ENCODE results near the gene PKM. TPM values are rescaled to one million over a fixed set of nuclear protein-coding genes. Genes with fewer than 3 reads are reported as not detected.

PKM gene
- total and polyA plus RNA-seq, 2 experiments from 2014 or later: 2,427 to 2,534 TPM

GRCh38 chr15:72193836-72194396 is 37.1 kb downstream of the PKM start:
- H3K27me3 ChIP-seq (replicated peaks; ENCODE audit: insufficient read depth): no peaks in the 10 kb centered on the region
- H3K4me2 ChIP-seq (ENCODE audit: unreplicated experiment): no peak overlapping the region
- H3K9ac ChIP-seq: no peak overlapping the region
- H3F3A ChIP-seq (ENCODE audit: insufficient read depth): peaks cover 19% of the 10 kb centered on the region
- H3K27ac ChIP-seq: no peak overlapping the region
- no peaks in the 10 kb centered on the region; the same call in 1 of the 2 replicates for H4K20me1 ChIP-seq (ENCODE audit: insufficient read depth)
- no peaks in the 10 kb centered on the region for H3K9me2 ChIP-seq (ENCODE audit: insufficient read depth)
- H3K4me1 ChIP-seq (ENCODE audit: insufficient read depth): no peaks in the 10 kb centered on the region
- TF ChIP-seq EZH2 (IDR thresholded peaks at IDR 0.05; ENCODE audit: insufficient read depth, poor library complexity, severe bottlenecking) (no peak), EZH2phosphoT487 (IDR thresholded peaks at IDR 0.05; ENCODE audit: insufficient read depth, low read depth) (no peak)
- 60 to 62% methylated on average over 8 of the region's 8 CpGs for WGBS, 2 experiments (ENCODE audit: low coverage in 1 of 2, low lambda C conversion rate in 2 of 2, missing lambda C conversion rate in 2 of 2)
- H2AFZ ChIP-seq: no peak overlapping the region
- no peak overlapping the region for H3K4me3 ChIP-seq
- in situ Hi-C loops (cut with MboI): no loop called here
- peaks cover 6% of the 10 kb centered on the region; the same call in 1 of the 2 replicates for H3K36me3 ChIP-seq (ENCODE audit: low read depth)
- no peaks in the 10 kb centered on the region for H3K79me2 ChIP-seq (ENCODE audit: insufficient read depth)
- no peaks in the 10 kb centered on the region for H3K9me3 ChIP-seq (ENCODE audit: low read depth)
- no peak for DNase-seq

- Histone ChIP-seq H3K4me1 (ENCODE audit: insufficient read depth) (no peaks in the 10 kb centered on the region), H3K9ac (no peak overlapping the region), H3F3A (ENCODE audit: insufficient read depth) (peaks cover 8% of the 10 kb centered on the region; the same call in 1 of the 2 replicates), H3K27ac (no peak overlapping the region), H3K4me2 (ENCODE audit: unreplicated experiment) (no peak overlapping the region), H3K36me3 (ENCODE audit: low read depth) (no peaks in the 10 kb centered on the region), H2AFZ (no peak overlapping the region), H4K20me1 (ENCODE audit: insufficient read depth) (no peaks in the 10 kb centered on the region), H3K4me3 (no peak overlapping the region), H3K9me2 (ENCODE audit: insufficient read depth) (no peaks in the 10 kb centered on the region), H3K79me2 (ENCODE audit: insufficient read depth) (no peaks in the 10 kb centered on the region), H3K9me3 (ENCODE audit: low read depth) (no peaks in the 10 kb centered on the region), H3K27me3 (replicated peaks; ENCODE audit: insufficient read depth) (no peaks in the 10 kb centered on the region)
- 21 to 43% methylated on average over 3 of the region's 3 CpGs for WGBS, 2 experiments (ENCODE audit: low coverage in 1 of 2, low lambda C conversion rate in 2 of 2, missing lambda C conversion rate in 2 of 2)
- TF ChIP-seq EZH2 (IDR thresholded peaks at IDR 0.05; ENCODE audit: insufficient read depth, poor library complexity, severe bottlenecking) (no peak), EZH2phosphoT487 (IDR thresholded peaks at IDR 0.05; ENCODE audit: insufficient read depth, low read depth) (no peak)
- DNase-seq: no peak
- in situ Hi-C loops (cut with MboI): no loop called here
Measured at GRCh38 chr15:72192416-72192815, 38.6 kb downstream of the PKM start.

GRCh38 chr15:72189250-72189902 is 41.6 kb downstream of the PKM start:
- Histone ChIP-seq H3K27me3 (replicated peaks; ENCODE audit: insufficient read depth) (0 out of 2 replicates have a peak, but pooled peaks cover 9% of the 10 kb centered on the region), H4K20me1 (ENCODE audit: insufficient read depth) (no peaks in the 10 kb centered on the region), H3F3A (ENCODE audit: insufficient read depth) (no peaks in the 10 kb centered on the region), H3K4me1 (ENCODE audit: insufficient read depth) (0 out of 2 replicates have a peak, but pooled peaks cover 2% of the 10 kb centered on the region), H3K79me2 (ENCODE audit: insufficient read depth) (no peaks in the 10 kb centered on the region), H3K9me2 (ENCODE audit: insufficient read depth) (no peaks in the 10 kb centered on the region), H3K27ac (no peak overlapping the region), H3K9me3 (ENCODE audit: low read depth) (no peaks in the 10 kb centered on the region), H3K4me2 (ENCODE audit: unreplicated experiment) (no peak overlapping the region), H3K36me3 (ENCODE audit: low read depth) (no peaks in the 10 kb centered on the region), H3K9ac (no peak overlapping the region), H2AFZ (no peak overlapping the region), H3K4me3 (no peak overlapping the region)
- TF ChIP-seq EZH2 (IDR thresholded peaks at IDR 0.05; ENCODE audit: insufficient read depth, poor library complexity, severe bottlenecking): no peak
- TF ChIP-seq EZH2phosphoT487 (IDR thresholded peaks at IDR 0.05; ENCODE audit: insufficient read depth, low read depth): no peak
- no peak for DNase-seq
- in situ Hi-C loops (cut with MboI): no loop called here
- WGBS, 2 experiments (ENCODE audit: low coverage in 1 of 2, low lambda C conversion rate in 2 of 2, missing lambda C conversion rate in 2 of 2): 45 to 57% methylated on average over 2 of the region's 2 CpGs

GRCh38 chr15:72184165-72184811 is 46.7 kb downstream of the PKM start:
- H3K4me2 ChIP-seq (ENCODE audit: unreplicated experiment): peak overlapping the region; percentile 58
- no peaks in the 10 kb centered on the region for H3K9me3 ChIP-seq (ENCODE audit: low read depth)
- peak; percentile 78 for DNase-seq
- H3K4me3 ChIP-seq: peak overlapping the region; percentile 53
- H3F3A ChIP-seq (ENCODE audit: insufficient read depth): no peaks in the 10 kb centered on the region
- H3K9ac ChIP-seq: peak overlapping the region; percentile 23; the same call in 1 of the 2 replicates
- H3K4me1 ChIP-seq (ENCODE audit: insufficient read depth): peaks cover 9% of the 10 kb centered on the region; the same call in 1 of the 2 replicates
- H2AFZ ChIP-seq: peak overlapping the region; percentile 57
- WGBS, 2 experiments (ENCODE audit: low coverage in 1 of 2, low lambda C conversion rate in 2 of 2, missing lambda C conversion rate in 2 of 2): 6 to 8% methylated on average over 34 of the region's 34 CpGs
- H3K79me2 ChIP-seq (ENCODE audit: insufficient read depth): no peaks in the 10 kb centered on the region
- no peaks in the 10 kb centered on the region for H3K36me3 ChIP-seq (ENCODE audit: low read depth)
- no peaks in the 10 kb centered on the region for H4K20me1 ChIP-seq (ENCODE audit: insufficient read depth)
- TF ChIP-seq EZH2 (IDR thresholded peaks at IDR 0.05; ENCODE audit: insufficient read depth, poor library complexity, severe bottlenecking) (no peak), EZH2phosphoT487 (IDR thresholded peaks at IDR 0.05; ENCODE audit: insufficient read depth, low read depth) (no peak)
- in situ Hi-C loops (cut with MboI): no loop called here
- no peaks in the 10 kb centered on the region for H3K9me2 ChIP-seq (ENCODE audit: insufficient read depth)
- H3K27me3 ChIP-seq (replicated peaks; ENCODE audit: insufficient read depth): 0 out of 2 replicates have a peak, but pooled peaks cover 9% of the 10 kb centered on the region
- H3K27ac ChIP-seq: no peak overlapping the region

All from GM23248 (cell line).